Iris pigment epithelial cell (primary cell): ENCODE measurements around the gene UROS.
A peak's percentile ranks its signal among the peaks of the same experiment; 100 is the strongest.

Source experiments
- DNase-seq: peaks from one replicate; pipeline ENCODE4 v3.0.0-alpha.2; 2011; ENCODE audit warnings: low read depth

Gene UROS

GRCh38 chr10:125822878-125823662 is at the start of gene UROS, which contains the start of gene BCCIP:
TSS of gene UROS (minus strand) at chr10:125823258. CDS start at chr10:125816499, 6,759 bp downstream.
TSS of gene BCCIP (plus strand) at chr10:125823546. CDS start at chr10:125823558, 12 bp downstream.
- peak; percentile 81 for DNase-seq

GRCh38 chr10:125871338-125871737 is 48.3 kb upstream of the UROS start:
- peak; percentile 77 for DNase-seq

GRCh38 chr10:125868372-125868975 is 45.4 kb upstream of the UROS start:
- DNase-seq = peak; percentile 62

GRCh38 chr10:125866421-125867029 is 43.5 kb upstream of the UROS start:
- no peak for DNase-seq

GRCh38 chr10:125865120-125865519 is 42.1 kb upstream of the UROS start:
- DNase-seq = no peak

GRCh38 chr10:125859128-125859817 is 36.2 kb upstream of the UROS start:
- no peak for DNase-seq

- DNase-seq = no peak
Measured at GRCh38 chr10:125857185-125857760, 34.2 kb upstream of the UROS start.

GRCh38 chr10:125852487-125852886 is 29.4 kb upstream of the UROS start:
- no peak for DNase-seq

GRCh38 chr10:125850766-125851731 is 28.0 kb upstream of the UROS start:
- no peak for DNase-seq

- DNase-seq = no peak
Measured at GRCh38 chr10:125849448-125849847, 26.4 kb upstream of the UROS start.

GRCh38 chr10:125848857-125849256 is 25.8 kb upstream of the UROS start:
- no peak for DNase-seq

GRCh38 chr10:125848371-125848770 is 25.3 kb upstream of the UROS start:
- no peak for DNase-seq

- no peak for DNase-seq
Measured at GRCh38 chr10:125846894-125847293, 23.8 kb upstream of the UROS start.

- no peak for DNase-seq
Measured at GRCh38 chr10:125845617-125846016, 22.6 kb upstream of the UROS start.

- no peak for DNase-seq
Measured at GRCh38 chr10:125844751-125845221, 21.7 kb upstream of the UROS start.

GRCh38 chr10:125843603-125844329 is 20.7 kb upstream of the UROS start:
- no peak for DNase-seq

- peak; percentile 30 for DNase-seq
Measured at GRCh38 chr10:125840955-125841354, 17.9 kb upstream of the UROS start.

- DNase-seq = no peak
Measured at GRCh38 chr10:125840406-125840805, 17.3 kb upstream of the UROS start.

- no peak for DNase-seq
Measured at GRCh38 chr10:125838802-125839575, 15.9 kb upstream of the UROS start.
